Endothelial cell of umbilical vein (primary cell): ENCODE results near the gene GOLGA6B.

ENCODE experiments used
- CTCF ChIP-seq, 2 donors: IDR thresholded peaks; 1 replicate in 1 of 2; 2 replicates in 1 of 2; pipeline ENCODE4 v1.5.1; 2011; ENCODE audit warnings: low read length in 2 of 2, mild to moderate bottlenecking in 2 of 2, moderate library complexity in 2 of 2, control low read depth in 1 of 2, inconsistent platforms in 1 of 2, low read depth in 1 of 2; ENCODE audit not compliant: insufficient read depth in 1 of 2; ENCODE audit errors: extremely low read depth in 1 of 2
- FOS ChIP-seq: IDR thresholded peaks from 2 replicates; pipeline ENCODE4 v1.6.1; 2011; ENCODE audit warnings: mild to moderate bottlenecking, low read length, moderate library complexity, borderline replicate concordance; ENCODE audit not compliant: insufficient read depth
- MAX ChIP-seq: IDR thresholded peaks from 2 replicates; pipeline ENCODE4 v1.6.1; 2011; ENCODE audit not compliant: insufficient read depth, insufficient read length
- POLR2A ChIP-seq: IDR thresholded peaks from 2 replicates; pipeline ENCODE4 v1.6.1; 2012; ENCODE audit warnings: low read depth, mild to moderate bottlenecking, control low read depth, low read length
- POLR2AphosphoS5 ChIP-seq: IDR thresholded peaks from 2 replicates; pipeline ENCODE4 v1.6.1; 2012; ENCODE audit warnings: low read depth, mild to moderate bottlenecking, control low read depth, low read length, moderate library complexity; ENCODE audit not compliant: insufficient read depth

DNA sequence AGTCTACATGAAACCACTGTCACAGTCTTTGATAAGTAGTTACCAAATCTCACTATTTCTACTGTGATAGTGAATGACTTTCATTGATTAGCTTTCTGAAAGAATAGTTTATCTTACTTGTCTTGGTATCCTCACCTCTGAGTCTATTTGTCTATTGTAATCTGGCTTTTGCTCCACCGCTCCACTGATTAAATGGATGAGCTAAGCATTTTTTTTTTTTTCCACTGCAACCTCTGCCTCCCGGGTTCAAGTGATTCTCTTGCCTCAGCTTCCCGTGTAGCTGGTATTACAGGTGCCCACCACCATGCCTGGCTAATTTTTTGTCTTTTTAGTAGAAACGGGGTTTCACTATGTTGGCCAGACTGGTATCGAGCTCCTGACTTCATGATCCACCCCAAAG lies 44.4 kb downstream of the GOLGA6B start:
- TF ChIP-seq MAX (no peak), CTCF (IDR thresholded peaks at IDR 0.05; ENCODE audit: extremely low read depth in 1 of 2, insufficient read depth in 1 of 2, low read depth in 1 of 2, low read length in 2 of 2) (no peak), POLR2A (no peak), POLR2AphosphoS5 (no peak), FOS (no peak)
